ENCODE data around the gene DHRS1.

The DHRS1 gene

GRCh38 chr14:24280797-24281460 is 18.7 kb downstream of the DHRS1 start:
- no peak for DNase-seq

GRCh38 chr14:24279301-24280186 is 20.0 kb downstream of the DHRS1 start:
- DNase-seq: no peak

GRCh38 chr14:24278424-24278823 is 21.2 kb downstream of the DHRS1 start:
- no peak for DNase-seq

- DNase-seq: no peak
Observed at GRCh38 chr14:24277606-24278321, 21.8 kb downstream of the DHRS1 start.

- DNase-seq: no peak
Observed at GRCh38 chr14:24277071-24277470, 22.5 kb downstream of the DHRS1 start.

GRCh38 chr14:24274101-24274543 is 25.5 kb downstream of the DHRS1 start:
- no peak for DNase-seq

- no peak for DNase-seq
Observed at GRCh38 chr14:24273422-24273998, 26.1 kb downstream of the DHRS1 start.

- no peak for DNase-seq
Observed at GRCh38 chr14:24272467-24272866, 27.1 kb downstream of the DHRS1 start.

GRCh38 chr14:24271834-24272263 is 27.7 kb downstream of the DHRS1 start:
- no peak for DNase-seq

- peak; percentile 80 for DNase-seq
Observed at GRCh38 chr14:24271134-24271833, 28.3 kb downstream of the DHRS1 start, which contains the start of gene RABGGTA. TSS of gene RABGGTA (minus strand) at chr14:24271597. CDS start at chr14:24271115, 482 bp downstream.

- no peak for DNase-seq
Observed at GRCh38 chr14:24270537-24271133, 28.9 kb downstream of the DHRS1 start.

- no peak for DNase-seq
Observed at GRCh38 chr14:24269910-24270536, 29.6 kb downstream of the DHRS1 start.

GRCh38 chr14:24269368-24269767 is 30.2 kb downstream of the DHRS1 start:
- no peak for DNase-seq

- DNase-seq: no peak
Observed at GRCh38 chr14:24268225-24268624, 31.4 kb downstream of the DHRS1 start.

GRCh38 chr14:24267516-24267915 is 32.1 kb downstream of the DHRS1 start:
- DNase-seq: no peak

- no peak for DNase-seq
Observed at GRCh38 chr14:24266344-24267244, 33.0 kb downstream of the DHRS1 start.

GRCh38 chr14:24264298-24264697 is 35.3 kb downstream of the DHRS1 start:
- no peak for DNase-seq

GRCh38 chr14:24263848-24264247 is 35.7 kb downstream of the DHRS1 start:
- no peak for DNase-seq

GRCh38 chr14:24262821-24263733 is 36.5 kb downstream of the DHRS1 start, which contains the start of gene TGM1:
TSS of gene TGM1 (minus strand) at chr14:24263177. CDS start at chr14:24262352, 825 bp downstream.
- no peak for DNase-seq

Data from NCI-H748 treated with DMSO at 0.1 percent for 48 hours (cell line).